Stimulated activated naive CD4-positive, alpha-beta T cell (primary cell): ENCODE measurements around the gene KCNK7.

Source experiments
- DNase-seq, 6 experiments: peaks; one replicate each; lab custom pipeline; 2025; lab: John Stamatoyannopoulos, UW

KCNK7 gene

DNA sequence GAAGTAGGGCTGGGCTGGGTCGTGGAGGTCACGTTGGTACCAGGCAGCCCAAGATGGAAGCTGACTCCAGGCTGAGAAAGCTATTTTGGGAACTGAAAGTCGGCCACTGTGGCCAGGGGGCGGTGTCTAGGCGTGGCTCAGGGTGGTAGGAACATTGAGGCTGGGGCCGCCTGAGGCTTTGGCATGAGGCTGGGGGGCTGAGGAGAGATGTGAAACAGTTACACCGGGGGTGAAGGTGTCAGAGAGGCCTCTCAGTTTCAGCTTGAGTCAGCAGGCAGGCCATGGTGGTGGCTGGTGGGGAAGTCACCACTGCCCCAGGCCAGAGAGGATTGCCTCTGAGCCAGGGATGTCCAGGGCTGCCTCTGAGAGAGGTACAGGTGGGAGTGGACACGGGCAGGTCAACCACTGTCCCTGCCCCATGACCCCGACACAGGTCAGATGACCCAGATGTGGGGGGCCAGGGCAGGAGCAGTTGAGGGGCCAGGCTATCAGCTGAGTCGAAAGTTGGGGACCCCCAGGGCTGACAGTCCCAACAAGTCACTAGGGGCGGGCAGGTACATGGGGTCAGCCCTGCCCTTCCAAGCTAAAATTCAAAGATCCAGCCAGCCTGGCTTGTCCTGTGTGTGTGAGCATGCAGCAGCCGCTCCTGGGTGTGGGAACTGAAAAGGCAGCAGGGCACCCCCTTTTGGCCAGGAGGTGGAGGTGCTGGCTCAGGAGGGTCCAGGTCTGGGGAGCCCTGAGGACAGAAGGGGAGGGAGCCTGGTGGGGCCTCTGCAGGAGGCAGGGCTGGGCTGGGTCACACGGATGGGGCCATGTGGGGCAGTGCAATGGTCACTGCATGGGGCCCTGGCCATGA, 7.2 kb downstream of the KCNK7 start:
- DNase-seq: peak; percentile 57 to 76 (median 70)

DNA sequence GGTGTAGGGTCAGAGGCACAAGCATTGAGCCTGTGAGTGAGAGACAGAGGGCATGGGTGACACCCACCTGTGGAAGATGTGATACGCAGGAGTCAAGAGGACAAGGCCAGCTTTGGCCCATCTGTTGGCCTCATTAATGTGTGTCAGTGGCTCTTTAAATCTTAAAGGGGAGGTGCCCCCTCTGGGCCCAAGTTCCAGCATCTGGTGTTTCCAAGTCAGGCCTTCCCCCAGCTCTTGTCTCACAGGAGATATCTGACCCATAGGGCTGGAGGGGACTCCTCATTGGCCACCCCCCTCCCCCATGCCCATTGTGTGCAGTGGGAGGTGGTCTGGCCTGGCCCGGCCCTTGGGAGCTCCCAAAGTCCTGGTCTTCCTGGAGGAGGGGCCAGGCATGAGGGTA, 8.9 kb downstream of the KCNK7 start:
- DNase-seq: no peak

DNA sequence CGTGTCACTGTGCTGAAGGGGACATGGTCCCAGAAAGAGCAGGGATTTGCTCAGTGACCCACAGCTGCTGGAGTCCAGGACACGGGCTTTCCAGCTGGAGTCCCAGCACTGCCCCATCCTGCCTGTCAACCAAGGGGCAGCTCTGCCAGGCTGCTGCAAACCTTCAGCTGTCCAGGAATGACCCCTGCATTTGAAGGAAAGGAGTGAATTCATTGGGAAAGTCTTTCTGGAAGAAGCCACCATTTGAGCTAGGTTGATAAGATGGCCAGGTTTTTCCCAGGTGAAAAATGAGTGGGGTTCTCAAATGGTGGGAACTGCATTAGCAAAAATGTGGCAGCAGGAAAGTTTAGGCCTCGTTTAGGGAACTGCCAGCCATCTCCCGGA, 9.4 kb downstream of the KCNK7 start:
- no peak for DNase-seq

DNA sequence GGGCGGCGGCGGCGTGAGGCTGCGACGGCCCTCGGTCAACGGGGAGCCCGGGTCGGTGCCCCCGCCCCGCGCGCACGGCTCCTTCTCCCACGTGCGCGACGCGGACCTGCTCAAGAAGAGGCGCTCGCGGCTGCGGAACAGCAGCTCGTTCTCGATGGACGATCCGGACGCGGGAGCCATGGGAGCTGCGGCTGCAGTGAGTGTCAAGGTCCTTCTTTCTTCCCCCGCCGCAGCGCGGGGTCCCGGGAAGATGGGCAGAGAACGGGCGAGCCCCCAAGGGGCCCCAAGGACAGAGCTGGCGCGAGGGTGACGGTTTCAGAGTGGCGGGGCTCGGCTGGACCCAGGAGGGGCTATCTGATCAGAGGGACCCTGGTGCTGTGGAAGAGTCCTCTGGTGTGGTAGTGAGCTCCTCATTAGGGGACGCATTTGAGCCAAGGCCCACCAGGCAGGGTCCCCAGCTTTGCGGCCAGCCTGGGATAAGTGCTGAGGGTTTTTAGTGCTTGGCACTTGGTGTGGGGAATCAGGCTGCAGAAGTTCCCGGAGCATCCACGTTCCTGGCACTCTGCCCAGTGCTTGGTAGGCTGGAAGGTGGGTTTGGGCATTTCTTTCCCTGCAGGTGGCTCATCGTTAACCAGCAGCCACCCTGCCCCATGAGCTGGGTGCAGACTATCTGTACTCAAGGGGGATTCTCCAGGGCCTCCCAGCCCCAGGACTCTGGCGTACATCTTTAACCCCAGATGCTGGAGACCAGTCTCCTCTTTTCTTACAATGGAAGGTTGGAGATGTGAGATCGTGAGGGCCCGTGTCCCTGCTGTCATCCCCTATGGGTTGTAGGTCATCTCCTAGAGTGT, 10.0 kb downstream of the KCNK7 start:
- no peak for DNase-seq

DNA sequence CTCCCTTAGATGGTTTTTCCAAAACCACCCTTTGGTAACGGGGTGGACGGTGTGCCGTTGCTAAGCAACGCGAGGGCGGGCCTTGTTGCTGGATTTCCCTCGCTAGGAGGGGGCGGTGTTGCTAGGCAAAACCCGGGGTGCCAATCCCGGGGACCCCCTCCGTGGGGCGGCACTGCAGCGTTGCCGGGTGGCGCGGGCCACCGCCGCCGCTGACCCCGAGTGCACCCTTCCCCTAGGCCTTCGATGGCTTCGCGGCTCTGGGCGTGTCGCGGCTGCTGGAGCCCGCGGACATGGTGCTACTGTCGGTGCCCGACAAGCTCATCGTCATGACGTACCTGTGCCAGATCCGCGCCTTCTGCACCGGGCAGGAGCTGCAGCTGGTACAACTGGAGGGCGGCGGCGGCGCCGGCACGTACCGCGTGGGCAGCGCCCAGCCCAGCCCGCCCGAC, 10.9 kb downstream of the KCNK7 start:
- DNase-seq: no peak

DNA sequence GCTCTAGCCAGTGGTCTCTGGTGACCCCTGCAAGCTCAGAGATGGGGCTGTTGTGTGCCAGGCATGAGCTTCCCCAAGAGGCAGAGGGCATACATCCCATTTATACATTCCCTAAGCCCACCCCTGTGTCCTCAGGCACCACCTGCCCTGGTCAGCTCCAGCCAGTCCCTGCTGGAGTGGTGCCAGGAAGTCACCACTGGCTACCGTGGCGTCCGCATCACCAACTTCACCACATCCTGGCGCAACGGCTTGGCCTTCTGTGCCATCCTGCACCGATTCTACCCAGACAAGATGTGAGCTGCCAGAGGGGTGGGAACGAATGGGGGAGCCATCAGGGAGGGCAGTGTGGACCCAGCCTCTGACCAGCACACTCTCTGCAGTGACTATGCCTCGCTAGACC, 11.5 kb downstream of the KCNK7 start:
- DNase-seq: no peak

DNA sequence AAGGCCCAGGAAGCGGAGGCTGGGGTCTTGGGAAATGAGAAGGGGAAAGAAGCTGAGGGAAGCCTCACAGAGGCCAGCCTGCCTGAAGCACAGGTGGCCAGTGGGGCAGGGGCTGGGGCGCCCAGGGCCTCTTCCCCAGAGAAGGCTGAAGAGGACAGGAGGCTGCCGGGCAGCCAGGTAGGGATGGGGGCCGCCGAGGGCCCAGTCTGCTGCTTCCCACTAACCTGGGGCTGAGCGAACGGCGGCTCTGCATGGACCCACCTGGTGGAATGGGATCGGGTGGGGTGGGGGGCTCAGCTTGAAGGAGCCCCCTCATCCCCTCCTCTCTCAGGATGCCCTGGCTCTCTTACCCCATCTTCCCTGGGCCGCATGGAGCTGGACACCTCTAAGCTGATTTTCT, 12.0 kb downstream of the KCNK7 start:
- DNase-seq: no peak

DNA sequence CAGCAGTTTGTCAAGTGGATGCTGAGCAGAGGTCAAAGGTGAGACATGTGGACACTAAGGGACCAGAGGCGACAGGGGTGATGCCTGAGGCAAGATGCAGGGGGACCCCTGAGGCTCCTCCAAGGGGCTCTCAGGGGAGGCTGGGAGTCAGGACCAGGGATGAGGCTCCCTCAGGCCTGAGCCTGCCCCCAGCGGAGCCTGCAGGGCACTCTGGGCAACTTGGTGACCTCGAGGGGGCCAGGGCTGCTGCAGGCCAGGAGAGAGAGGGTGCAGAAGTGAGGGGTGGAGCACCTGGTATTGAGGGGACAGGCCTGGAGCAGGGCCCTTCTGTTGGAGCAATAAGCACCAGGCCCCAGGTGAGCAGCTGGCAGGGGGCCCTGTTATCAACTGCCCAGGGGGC, 13.7 kb downstream of the KCNK7 start:
- DNase-seq: no peak

DNA sequence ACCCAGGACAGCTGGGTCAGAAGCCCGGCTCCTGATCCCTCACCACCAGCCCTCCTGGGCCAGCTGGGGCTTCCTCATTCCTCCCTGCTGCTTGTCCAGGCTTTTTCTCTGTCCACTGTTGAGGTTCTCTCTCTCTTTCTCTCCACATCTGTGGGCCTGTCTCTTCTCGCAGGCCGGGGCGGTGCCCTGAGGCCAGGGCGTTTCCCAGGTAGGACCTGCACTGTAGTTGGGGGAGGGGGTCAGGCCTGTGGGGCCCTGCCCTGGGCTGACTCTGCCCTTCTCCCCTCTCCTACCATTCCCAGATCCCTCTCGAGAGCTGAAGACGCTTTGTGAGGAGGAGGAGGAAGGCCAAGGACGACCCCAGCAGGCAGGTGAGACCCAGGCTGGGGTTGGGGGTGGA, 14.8 kb downstream of the KCNK7 start:
- no peak for DNase-seq

DNA sequence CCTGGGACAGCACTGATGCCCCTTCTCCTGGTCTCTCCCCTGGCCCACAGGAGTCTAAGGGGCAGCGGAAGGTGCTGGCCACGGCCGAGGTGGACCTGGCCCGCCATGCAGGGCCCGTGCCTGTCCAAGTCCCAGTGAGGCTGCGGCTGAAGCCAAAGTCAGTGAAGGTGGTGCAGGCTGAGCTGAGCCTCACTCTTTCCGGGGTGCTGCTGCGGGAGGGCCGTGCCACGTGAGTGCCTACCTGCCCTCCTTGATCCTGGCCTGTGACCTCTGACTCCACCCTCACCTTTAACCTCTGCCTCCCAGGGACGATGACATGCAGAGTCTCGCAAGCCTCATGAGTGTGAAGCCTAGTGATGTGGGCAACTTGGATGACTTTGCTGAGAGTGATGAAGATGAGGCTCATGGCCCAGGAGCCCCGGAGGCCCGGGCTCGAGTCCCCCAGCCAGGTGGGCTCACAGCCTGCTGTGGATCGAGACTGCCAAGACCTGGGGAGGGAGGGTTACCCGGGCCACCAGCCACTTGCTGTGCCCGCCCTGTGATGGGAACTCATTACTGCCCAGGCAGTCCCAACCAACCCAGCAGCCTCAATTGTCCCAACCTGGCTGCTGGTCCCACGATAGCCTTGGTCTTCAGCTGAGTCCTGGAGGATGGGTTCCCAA, 15.4 kb downstream of the KCNK7 start:
- DNase-seq: no peak

DNA sequence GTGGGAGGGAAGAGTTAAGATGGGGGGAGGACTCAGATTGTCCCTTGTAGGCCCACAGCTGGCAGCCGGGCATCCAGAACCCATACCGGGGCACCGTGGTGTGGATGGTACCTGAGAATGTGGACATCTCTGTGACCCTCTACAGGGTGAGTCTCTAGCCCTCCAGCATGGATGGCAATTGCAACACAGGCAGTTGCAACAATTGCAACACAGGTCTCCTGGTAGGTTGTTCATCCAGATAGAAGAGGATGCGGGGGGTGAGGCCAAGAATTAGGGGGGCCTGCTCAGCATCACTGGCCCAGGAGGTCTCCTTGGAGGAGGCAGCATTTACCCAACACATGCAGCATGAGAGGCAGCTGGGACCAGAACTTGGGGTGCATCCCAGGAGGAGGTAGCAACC, 16.3 kb downstream of the KCNK7 start:
- DNase-seq: no peak

DNA sequence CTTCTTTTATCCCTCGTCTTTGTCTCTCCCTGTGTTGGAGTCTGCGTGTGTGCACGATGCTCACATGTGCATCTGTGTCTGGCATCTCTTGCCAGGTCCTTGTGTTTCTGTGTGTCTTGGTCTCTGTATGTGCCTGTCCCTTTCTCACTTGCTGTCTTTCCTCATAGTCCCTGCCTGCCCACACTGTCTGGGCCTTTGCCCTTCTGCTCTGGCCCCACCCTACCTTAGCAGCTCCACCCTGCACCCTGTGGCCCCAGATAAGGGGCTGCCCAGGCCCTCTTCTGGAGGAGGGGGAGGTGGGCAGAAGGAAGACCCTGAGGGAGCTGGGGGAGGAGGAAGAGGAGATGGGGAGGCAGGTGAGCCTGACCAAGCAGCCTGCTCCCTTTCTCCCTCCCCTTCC, 16.9 kb downstream of the KCNK7 start:
- no peak for DNase-seq

DNA sequence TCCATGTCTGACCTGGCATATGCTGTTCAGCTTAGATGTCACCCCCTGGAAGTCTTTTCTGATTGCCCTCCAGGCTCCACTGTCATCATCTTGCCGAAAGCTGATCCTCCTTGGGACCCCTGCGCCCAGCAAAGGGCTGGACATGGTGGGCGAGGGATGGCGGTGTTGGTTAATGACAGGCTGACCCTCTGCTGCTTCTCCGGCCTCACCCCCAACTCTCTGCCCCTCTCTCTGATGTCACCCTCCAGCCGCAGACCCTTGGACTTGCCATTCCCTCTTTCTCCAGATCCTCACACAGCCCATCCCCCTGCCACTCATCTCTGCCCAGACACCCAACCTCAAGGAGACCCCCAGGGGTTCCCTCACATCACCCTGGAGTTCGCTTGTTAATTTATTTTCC, 17.5 kb downstream of the KCNK7 start:
- no peak for DNase-seq

DNA sequence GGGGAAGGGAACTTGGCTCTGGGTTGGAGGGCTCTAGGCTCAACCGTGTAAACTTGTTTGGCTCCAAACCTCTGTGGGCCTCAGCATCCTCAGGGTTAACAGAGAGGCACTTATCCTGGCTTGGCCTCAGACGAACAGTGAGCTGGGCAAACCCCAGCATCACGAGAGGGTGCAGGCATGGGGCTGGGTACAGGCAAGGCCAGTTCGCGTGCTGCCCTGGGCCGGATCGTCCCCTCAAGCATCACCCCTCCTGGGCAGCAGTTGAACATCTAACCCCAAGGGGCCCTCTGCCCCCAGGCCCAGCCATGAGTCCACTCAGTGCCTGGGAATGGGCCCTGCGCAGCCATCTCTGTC, 17.9 kb downstream of the KCNK7 start:
- DNase-seq: no peak

DNA sequence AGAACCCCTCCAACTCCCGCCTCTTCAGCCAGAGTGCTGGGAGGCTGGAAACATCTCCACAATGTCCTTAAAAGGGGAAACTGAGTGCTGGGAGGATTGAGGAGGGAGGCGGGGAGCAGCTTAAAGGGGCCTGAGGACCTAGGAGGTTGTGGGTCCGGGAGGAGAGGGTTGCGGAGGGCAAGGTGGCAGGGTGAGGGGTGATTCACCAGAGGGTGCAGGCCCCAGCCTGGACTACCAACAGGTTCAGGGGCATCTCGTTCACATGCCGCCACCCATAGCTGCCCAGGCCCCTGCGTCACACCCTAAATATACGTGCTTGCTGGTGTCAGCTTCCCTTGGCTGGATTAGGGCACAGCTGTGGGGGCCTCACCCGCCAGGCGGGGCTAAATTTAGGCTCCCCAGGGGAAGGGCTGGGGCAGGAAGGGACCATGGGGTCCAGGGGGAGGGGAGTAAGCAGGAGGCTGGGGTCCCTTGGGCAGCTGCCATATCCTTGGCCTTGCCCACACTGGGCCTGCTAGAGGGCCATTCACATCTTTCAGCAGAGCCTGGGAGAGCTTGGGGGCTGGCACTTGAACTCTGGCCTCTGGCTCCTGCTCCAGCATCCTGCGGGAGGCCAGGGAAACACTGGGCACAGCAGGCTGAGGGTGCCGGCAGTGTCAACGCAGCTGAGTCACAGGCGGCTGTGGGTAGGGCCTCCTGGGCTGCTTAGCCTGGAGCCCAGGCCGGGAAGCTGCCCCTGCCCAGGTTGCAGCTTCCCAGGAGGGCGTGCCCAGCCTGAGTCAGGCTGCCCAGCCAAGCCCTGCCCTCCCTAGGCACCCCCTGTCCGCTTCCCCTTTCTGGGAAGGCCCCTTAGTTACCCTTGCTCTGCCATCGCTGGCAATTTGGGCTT, 18.5 kb downstream of the KCNK7 start:
- peak in 1 of 6 experiments; percentile 26 for DNase-seq

DNA sequence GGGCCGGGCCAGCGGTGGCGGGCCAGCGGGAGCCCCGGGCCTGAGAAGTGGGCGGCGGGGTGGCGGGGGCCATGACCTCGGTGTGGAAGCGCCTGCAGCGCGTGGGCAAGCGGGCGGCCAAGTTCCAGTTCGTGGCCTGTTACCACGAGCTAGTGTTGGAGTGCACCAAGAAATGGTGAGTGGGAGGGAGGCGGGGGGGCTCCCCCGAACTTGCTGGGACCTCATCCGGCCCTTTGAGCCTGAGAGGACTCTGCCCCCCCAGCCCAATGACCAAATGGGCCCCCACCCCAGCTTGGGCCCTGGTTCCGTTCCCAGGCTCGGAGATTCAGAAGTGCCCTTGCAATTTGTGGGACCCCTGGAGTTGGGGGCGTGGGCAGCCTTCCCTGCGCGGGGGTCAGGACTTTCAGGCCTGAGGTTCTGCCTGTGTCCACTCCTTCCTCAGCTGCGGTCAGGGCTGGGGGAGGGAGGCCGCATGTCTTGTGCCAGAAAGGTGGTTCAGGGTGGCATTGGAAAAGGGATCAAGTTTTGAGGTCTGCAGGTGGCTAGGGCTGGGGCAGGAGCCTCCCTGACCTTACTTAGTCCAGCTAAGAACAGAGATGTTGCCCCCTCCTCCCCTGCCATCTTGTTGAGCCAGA, 19.3 kb downstream of the KCNK7 start:
- DNase-seq: no peak

DNA sequence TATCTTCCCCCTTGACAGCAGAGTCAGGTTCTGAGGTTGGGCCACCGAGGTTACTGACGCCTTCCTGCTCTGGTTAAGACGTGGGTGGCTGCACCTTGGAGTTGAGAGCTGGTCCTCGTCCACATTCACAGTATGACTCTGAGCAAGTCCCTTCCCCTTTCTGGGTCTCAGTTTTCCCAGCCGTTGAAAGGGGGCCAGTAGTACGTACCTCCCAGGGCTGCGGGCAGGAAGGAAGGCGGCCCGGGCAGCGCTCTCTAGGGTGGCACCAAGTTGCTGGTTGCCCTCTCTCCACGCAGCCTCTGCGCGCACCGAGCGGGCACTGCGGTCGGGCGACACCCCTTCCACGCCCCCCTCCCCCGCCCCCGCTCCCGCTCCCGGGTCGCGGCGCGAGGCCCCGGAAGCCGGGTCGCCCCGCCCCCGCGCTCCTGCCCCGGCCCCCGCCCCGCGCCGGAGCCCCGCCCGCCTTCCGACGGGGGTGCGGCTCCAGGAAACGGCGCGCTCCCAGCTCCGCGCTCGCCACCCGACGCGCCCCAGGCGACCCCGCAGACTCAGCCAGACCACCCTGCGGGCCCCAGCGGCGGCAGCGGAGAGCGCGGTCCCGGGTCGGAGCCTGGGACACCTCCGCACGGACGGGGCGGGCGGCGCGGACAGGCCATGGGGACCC, 19.9 kb downstream of the KCNK7 start, which contains the start of gene EHBP1L1:
TSS of gene EHBP1L1 (plus strand) at position 486 of the 664 bp plus-strand sequence. CDS start 250 bp downstream, outside the sequence.
- peak; percentile 66 to 89 (median 78) for DNase-seq

DNA sequence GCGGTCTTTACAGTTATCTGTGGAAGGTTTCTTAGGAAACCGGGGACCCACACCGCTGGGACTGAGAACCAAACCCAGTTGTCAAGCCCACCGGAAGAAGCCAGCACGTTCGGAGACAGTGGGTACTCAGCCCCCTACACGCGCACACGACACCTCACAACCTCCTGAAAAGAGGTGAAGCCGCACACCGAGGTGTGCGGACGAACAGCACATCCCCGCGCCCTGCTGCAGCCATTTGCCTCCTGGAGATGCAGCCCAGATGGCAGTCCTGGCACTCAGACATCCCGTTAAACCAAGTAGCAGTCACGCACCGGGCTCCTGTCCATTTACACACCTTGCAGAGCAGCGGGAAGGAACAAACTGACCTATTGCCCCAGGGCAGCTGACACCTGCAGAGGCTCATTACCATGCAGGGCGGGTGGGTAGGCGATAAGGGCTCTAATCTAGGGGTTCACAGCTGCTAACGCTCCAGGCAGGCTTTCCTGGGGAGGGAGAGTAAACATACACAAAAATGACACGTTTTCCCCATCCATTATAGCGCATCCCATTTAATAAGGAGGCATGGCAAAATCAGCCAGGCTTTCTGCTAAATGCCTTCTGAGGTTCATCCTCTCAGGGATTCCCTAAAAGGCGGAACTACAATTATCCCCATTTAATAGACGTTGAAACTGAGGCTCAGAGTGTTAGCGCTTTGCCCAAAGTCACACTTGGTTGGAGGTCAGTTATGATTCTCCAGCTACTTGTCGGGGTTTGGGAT, 20.6 kb downstream of the KCNK7 start:
- peak in 5 of 6 experiments; percentile 56 to 70 (median 59) for DNase-seq

DNA sequence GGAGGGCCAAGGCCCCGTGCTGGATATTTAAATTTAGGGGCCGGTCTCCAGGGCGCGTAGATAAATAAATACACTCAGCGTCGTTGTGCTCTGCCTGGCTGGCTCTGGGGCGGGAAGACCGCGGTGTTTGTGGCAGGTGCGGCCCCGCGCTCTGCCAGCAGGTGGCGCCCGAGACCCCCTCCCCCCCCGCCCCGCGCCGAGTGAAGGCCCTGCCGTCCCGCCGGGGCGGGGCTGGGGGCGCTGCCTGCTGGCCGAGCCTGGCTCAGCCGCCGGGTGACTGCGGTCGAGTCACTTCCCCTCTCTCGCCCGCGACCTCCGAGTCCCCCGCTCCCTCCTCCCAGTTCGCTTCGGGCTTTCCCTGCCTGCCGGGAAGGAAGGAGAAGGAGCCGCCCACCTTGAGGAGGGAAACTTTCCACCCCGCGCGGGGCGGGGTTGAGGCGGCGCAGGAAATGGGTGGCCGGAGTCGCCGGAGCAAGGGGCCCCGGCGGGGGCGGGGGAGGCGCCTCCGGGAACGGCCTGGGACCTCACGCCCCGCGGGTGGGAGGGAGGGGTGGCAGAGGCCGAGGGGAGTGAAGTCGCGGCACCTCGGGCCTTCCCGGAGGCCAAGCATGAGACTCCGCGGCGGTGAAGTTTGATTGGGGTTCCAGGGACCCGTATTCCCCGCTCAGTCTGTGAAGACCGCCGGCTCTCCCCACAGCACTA, 21.3 kb downstream of the KCNK7 start:
- peak; percentile 76 to 93 (median 85) for DNase-seq
